ENCODE measurements around the gene NFIA.

GRCh38 chr1:61299463-61299862 is 217.1 kb downstream of the NFIA start:
- TF ChIP-seq CTCF (IDR thresholded peaks at IDR 0.05) = no peak
- no peak for TF ChIP-seq EZH2 (IDR thresholded peaks at IDR 0.05; ENCODE audit: borderline replicate concordance, insufficient read depth, low read depth, low read length, poor library complexity, severe bottlenecking)

All from B cell (primary cell).